GF-D8 (cell line): ENCODE data around the gene POLR1B.
"Not testable (repeated sequence)": the region's sequence is repeated elsewhere in the genome, so short reads cannot be mapped to it uniquely, and the experiment has no call there.

Source experiments
- DNase-seq: peaks from one replicate; lab custom pipeline; 2025; lab: John Stamatoyannopoulos, UW

POLR1B gene

GRCh38 chr2:112601754-112602153 is 59.5 kb downstream of the POLR1B start:
- no peak for DNase-seq

- no peak for DNase-seq
These were observed 60.7 kb downstream of the POLR1B start for GRCh38 chr2:112602917-112603316.

GRCh38 chr2:112603731-112604130 is 61.5 kb downstream of the POLR1B start:
- DNase-seq = no peak

GRCh38 chr2:112604952-112605351 is 62.7 kb downstream of the POLR1B start:
- DNase-seq = no peak

DNA sequence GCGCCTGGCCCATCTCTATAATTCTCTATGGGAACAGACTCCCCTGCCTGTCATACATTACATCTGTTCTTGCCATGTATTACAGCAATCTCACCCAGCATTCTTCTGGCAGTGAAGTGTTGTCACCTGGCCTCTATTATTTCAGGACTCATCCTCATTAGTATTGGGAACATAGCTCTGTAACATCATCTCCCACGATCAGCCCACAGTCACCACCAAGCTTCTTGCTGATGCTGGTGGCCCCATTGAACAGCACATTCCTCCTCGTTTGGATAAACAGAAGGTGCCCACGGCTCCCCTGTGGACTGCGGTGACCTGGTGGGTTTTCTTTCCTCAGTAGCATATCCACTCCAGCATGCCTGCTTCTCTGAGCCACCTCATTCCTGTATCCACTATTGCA is 63.7 kb downstream of the POLR1B start:
- no peak for DNase-seq

DNA sequence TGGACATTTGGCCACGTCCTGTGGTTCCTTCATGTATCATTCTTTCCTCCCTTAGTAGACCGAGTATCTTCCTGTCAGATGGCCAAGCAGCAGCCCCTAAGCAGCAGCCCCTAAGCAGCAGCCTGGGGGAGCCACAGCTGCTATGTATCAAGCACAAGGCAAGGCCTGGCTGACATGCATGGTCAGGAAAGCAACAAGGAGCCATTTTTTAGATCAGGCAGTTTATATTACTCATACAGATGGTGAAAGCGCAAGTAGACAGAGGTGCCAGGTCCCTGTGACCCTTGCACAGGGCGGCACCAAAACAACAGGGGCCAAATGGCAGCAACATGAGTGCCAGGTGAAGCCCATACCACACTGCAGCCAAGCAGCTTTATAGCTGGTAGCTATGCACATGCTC is 64.3 kb downstream of the POLR1B start:
- no peak for DNase-seq

GRCh38 chr2:112607680-112608438 is 65.6 kb downstream of the POLR1B start:
- no peak for DNase-seq

GRCh38 chr2:112609320-112609719 is 67.1 kb downstream of the POLR1B start:
- DNase-seq = not testable (repeated sequence)

DNA sequence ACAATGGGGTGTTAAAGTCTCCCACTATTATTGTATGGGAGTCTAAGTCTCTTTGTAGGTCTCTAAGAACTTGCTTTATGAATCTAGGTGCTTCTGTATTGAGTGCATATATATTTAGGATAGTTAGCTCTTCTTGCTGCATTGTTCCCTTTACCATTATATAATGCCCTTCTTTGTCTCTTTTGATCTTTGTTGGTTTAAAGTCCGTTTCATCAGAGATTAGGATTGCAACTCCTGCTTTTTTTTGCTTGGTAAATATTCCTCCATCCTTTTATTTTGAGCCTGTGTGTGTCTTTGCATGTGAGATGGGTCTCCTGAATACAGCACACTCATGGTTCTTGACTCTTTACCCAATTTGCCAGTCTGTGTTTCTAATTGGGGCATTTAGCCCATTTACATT is 70.0 kb downstream of the POLR1B start:
- not testable (repeated sequence) for DNase-seq

DNA sequence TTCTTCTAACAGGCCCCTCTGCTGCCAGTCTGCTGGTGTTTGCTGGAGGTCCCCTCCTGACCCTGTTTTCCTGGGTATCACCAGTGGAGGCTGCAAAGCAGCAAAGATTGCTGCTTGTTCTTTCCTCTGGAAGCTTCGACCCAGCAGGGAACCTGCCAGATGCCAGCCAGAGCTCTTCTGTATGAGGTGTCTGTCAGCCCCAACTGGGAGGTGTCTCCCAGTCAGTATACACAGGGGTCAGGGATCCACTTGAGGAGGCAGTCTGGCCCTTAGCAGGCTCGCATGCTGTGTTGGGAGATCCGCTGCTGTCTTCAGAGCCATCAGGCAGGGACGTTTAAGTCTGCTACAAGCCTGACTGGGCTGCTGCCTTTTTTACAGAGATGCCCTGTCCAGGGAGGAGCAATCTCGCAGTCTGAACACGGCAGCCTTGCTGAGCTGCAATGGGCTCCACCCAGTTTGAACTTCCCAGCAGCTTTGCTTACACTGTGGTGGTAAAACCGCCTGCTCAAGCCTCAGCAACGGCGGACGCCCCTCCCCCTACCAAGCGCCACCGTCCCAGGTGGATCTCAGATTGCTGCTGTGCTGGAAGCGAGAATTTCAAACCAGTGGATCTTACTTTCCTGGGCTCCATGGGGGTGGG is 72.1 kb downstream of the POLR1B start:
- DNase-seq = no peak

GRCh38 chr2:112615051-112615450 is 72.8 kb downstream of the POLR1B start:
- no peak for DNase-seq

GRCh38 chr2:112615798-112616197 is 73.5 kb downstream of the POLR1B start:
- DNase-seq = not testable (repeated sequence)

- DNase-seq = no peak
These were observed 76.1 kb downstream of the POLR1B start for GRCh38 chr2:112618383-112618782.

DNA sequence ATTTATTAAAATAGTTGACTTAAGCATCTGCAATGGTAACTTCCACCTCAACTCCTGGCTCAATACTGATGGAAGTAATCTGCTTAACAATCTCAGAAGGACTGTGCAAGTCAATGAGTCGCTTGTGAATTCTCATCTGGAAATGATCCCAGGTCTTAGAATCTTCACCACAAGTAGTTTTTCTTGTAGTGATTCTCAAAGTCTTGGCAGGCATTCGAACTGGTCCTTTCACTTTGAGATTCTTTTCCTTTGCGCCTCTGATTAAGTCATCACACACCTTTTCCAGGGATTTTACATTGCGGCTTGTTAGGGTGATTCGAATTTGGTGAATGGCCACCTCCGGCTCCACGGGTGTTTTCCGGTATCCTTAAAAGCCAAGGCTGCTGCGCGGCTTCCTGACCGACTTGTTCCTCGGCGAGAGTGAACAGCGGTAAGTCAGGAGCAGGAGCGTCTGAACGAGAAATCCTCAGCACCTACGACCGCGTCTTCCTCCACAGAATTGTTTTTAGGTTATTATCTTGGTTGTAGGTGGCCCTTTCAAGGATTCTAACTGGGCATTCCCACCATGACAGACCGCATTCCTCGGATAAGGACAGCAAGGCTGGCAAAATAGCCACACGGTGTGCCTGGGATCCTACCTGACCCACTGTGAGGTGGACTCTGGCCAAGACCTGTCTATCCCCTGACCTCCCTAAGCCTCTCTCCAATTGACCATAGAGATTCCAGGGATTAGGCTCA is 79.7 kb downstream of the POLR1B start:
- no peak for DNase-seq

GRCh38 chr2:112622528-112622849 is 80.2 kb downstream of the POLR1B start:
- DNase-seq = no peak

- no peak for DNase-seq
These were observed 81.9 kb downstream of the POLR1B start for GRCh38 chr2:112623913-112624777.

- no peak for DNase-seq
These were observed 83.3 kb downstream of the POLR1B start for GRCh38 chr2:112625474-112626114.

DNA sequence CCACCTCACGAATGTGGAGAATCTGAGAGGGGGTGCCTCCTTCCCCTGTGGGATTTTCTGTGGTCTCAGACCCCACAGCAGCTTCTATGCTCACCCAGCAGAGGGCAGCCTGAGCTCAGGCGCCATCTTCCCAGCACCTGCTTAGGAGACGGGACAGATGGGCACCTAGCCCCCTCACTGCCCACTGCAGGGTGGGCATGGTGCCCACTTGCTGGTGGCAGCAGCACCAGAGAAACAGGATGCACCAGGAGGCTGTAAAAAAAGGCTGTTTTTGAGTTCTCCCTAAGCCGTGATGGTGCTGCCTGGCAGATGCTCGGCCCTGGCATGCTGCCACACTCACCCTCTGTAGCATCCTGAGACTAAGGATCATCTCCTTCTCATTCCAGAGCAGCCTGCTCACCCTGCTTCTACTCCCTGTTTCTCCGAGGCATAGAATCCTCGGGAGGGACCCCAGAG is 84.4 kb downstream of the POLR1B start:
- peak; percentile 52 for DNase-seq
